IMR-90 (cell line): ENCODE measurements around the gene FIS1.

Experiments used
- BHLHE40 ChIP-seq: fragments of 150-350 bp; IDR thresholded peaks from 2 replicates; pipeline ENCODE4 v1.6.1; 2016; ENCODE audit warnings: mild to moderate bottlenecking, low read depth, low read length
- POLR2A ChIP-seq: IDR thresholded peaks from 2 replicates; pipeline ENCODE4 v1.6.1; 2012; ENCODE audit warnings: mild to moderate bottlenecking, low read depth, low read length

GRCh38 chr7:101233907-101234547 is 10.9 kb downstream of the FIS1 start:
- TF ChIP-seq BHLHE40 (no peak), POLR2A (no peak)
